GM12801 (cell line): ENCODE measurements around the gene OLIG2.

Source experiments
- TF ChIP-seq, protein P1 (sequence below): IDR thresholded peaks from one replicate; pipeline ENCODE4 v1.5.1; 2011; ENCODE audit warnings: control low read depth; ENCODE audit not compliant: insufficient read length; ENCODE audit errors: extremely low read depth

OLIG2 gene

DNA sequence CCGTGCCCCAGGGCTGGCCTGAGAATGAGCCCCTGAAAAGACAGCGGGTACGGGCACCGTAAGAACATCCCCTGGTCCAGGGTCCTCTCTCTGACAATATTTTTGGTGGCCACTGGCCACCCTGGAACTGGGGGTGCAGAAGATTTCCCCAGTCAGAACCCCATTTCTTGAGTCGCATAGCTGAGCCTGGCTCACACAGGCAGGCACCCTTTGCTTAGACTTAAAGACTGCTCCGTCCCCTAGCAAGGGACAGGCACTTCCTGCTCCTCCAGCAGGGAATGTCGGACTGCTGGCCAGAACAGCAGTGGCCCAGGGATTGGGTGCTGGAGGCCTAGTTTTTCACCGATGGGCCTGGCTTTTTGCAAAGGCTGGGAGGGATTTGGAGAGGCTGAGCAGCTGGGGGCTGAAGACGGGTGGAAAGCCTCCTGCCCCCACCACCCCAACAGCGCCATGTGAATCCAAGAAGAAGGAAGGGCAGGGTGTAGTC, 4.3 kb downstream of the OLIG2 start:
- TF ChIP-seq, protein P1, sequence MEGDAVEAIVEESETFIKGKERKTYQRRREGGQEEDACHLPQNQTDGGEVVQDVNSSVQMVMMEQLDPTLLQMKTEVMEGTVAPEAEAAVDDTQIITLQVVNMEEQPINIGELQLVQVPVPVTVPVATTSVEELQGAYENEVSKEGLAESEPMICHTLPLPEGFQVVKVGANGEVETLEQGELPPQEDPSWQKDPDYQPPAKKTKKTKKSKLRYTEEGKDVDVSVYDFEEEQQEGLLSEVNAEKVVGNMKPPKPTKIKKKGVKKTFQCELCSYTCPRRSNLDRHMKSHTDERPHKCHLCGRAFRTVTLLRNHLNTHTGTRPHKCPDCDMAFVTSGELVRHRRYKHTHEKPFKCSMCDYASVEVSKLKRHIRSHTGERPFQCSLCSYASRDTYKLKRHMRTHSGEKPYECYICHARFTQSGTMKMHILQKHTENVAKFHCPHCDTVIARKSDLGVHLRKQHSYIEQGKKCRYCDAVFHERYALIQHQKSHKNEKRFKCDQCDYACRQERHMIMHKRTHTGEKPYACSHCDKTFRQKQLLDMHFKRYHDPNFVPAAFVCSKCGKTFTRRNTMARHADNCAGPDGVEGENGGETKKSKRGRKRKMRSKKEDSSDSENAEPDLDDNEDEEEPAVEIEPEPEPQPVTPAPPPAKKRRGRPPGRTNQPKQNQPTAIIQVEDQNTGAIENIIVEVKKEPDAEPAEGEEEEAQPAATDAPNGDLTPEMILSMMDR, result no peak

DNA sequence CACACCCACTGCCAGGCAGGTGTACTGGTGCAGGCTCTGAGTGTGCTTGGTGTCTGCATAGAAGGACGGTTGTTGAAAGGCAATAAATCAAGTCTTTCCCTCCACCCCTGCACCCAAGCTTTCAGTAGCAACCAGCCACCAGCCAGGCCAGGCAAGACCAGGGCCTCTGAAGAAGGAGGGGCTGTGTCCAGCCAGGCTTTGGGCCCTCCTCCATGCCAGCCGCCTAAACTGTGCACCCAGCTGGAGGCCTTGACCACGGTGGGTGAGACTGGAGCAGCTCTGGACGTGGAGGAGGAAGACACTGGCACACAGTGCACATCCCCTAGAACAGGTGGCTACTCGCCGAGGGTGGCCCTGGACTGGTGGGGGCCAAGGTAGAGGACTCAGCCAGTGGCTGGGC, 4.9 kb downstream of the OLIG2 start:
- TF ChIP-seq, protein P1, result no peak

DNA sequence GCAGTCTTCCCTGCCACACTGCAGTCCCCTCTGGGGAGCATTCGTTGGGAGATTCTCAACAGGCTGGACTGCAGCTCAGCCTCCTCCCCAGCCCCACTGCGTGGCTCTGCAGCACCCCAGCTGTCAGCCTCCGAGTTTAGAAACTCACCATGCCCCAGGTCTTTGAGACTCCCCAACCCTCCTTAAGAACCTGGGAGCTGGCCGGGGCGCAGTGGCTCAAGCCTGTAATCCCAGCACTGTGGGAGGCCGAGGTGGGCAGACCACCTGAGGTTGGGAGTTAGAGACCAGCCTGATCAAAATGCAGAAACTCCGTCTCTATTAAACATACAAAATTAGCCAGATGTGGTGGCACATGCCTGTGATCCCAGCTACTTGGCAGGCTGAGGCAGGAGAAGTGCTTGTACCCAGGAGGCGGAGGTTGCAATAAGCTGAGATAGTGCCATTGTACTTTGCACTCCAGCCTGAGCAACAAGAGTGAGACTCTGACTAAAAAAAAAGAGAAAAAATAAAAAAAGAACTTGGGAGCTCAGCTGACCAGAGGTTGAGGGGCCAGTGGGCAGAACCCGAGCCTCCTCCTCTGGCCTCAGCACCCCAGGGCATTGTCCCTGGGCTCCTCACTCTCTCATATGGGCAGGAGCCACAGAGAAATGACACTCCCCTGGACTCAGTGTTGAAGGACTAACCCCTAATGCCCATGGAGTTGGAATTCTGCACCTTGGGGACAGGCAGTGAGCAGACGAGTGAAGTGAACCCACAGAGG, 5.6 kb downstream of the OLIG2 start:
- TF ChIP-seq, protein P1, result no peak

DNA sequence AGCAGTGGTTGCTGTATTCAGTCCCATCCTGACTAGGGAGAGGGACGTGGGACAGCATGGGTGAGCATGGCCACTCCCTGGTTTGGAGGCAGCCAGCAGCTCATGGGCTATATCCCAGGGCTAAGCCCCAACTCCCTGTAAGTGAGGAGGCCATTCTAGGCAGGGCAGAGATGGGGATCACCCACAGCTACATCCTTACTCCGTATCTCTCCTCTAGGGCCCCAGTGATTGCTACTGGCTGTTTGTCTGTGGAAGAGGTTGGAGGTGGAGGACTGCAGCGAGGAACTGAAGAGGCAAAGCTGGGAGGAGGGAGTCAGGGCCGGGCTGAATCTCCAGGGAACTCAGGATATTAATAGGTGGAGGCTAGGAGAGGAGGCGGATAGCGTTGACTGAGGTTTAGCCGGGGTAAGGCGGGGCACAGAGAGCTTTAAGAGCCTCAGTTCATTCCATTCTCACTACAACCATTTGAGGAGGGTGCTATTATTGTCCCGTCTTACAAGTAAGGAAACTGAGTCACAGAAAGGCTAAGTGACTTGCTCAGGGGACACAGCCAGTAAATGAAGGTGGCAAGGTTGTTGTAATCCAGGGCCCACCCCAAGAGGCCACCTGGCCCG, 6.8 kb downstream of the OLIG2 start:
- TF ChIP-seq, protein P1, result no peak

DNA sequence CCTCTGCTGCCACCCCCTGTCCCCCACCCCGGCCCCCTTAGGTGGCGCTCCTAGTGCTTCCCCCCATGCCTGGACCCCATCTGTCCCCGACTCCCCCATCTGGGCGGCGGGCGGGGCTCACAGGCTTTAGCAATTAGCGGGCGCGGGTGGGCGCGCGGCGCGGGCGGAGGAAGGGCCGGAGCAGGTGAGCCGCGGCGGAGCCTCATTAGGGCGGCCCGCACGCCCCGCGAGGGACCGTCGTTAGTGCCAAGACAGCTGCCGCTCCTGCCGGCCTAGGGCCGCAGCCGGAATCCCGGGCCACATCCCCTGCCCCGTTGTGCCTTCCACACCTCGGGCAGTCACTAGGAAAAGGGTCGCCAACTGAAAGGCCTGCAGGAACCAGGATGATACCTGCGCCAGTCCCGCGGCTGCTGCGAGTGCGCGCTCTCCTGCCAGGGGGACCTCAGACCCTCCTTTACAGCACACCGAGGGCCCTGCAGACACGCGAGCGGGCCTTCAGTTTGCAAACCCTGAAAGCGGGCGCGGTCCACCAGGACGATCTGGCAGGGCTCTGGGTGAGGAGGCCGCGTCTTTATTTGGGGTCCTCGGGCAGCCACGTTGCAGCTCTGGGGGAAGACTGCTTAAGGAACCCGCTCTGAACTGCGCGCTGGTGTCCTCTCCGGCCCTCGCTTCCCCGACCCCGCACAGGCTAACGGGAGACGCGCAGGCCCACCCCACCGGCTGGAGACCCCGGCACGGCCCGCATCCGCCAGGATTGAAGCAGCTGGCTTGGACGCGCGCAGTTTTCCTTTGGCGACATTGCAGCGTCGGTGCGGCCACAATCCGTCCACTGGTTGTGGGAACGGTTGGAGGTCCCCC, 7.6 kb downstream of the OLIG2 start:
- TF ChIP-seq, protein P1, result no peak

DNA sequence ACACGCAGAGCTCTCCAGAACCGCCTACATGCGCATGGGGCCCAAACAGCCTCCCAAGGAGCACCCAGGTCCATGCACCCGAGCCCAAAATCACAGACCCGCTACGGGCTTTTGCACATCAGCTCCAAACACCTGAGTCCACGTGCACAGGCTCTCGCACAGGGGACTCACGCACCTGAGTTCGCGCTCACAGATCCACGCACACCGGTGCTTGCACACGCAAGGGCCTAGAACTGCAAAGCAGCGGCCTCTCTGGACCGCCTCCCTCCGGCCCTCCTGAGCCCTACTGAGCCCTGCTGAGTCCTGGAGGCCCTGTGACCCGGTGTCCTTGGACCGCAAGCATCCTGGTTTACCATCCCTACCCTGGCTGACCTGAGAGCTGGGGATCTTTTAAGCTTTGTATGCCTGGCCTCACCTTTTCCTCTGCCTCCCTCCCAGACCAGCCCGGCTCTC, 8.3 kb downstream of the OLIG2 start:
- TF ChIP-seq, protein P1, result no peak

DNA sequence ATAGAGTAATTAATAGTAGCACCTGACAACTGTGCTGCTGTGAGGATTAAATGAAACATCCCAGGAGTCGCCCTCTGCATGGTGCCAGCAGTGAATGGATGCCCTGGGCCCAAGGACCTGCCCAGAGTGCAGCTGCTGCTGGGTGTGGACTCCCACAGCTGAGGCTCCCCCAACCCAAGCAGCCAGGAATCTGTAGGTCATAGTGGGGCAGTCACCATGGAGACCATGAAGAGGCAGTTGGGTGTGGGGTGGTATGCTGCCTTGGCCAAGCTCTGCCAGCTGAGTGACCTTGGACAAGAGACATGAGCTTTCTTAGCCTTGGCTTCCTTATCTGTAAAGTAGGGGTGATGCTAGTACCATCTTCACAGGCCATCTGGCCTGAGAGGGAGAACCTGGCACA, 9.4 kb downstream of the OLIG2 start:
- TF ChIP-seq, protein P1, result no peak
